ENCODE results near the gene HPSE2. TPM values are rescaled to one million over a fixed set of nuclear protein-coding genes. Genes with fewer than 3 reads are reported as not detected.

HPSE2 gene
- total RNA-seq, 1 experiment from 2014 or later: 0.20 TPM

- H3K9me3 ChIP-seq (ENCODE audit: control insufficient read depth, low read depth, low read length): no peaks in the 10 kb centered on the region
- H3K18ac ChIP-seq (ENCODE audit: insufficient read length, low read depth, low read length): no peak overlapping the region
- no peak overlapping the region for H3K4me2 ChIP-seq (ENCODE audit: insufficient read depth, insufficient read length, low read length)
- no peak overlapping the region for H2AK5ac ChIP-seq (ENCODE audit: insufficient read length, low read length)
- H3K79me1 ChIP-seq (ENCODE audit: insufficient read depth, low read depth, low read length, poor library complexity, severe bottlenecking): no peaks in the 10 kb centered on the region
- H3K27me3 ChIP-seq (ENCODE audit: insufficient read depth, low read length): no peaks in the 10 kb centered on the region
- no peaks in the 10 kb centered on the region for H3K4me1 ChIP-seq (ENCODE audit: insufficient read depth, low read length)
- H2BK5ac ChIP-seq (ENCODE audit: insufficient read length, low read length): no peak overlapping the region
- no peaks in the 10 kb centered on the region; a peak in 1 of 5 replicates for H3K9me3 Mint-ChIP-seq
- no peak overlapping the region for H2BK20ac ChIP-seq (ENCODE audit: low read depth, low read length, poor library complexity, severe bottlenecking)
- H3K9ac ChIP-seq (ENCODE audit: extremely low read depth, insufficient read length, low read length): no peak overlapping the region
- no CpG with 5 or more reads among the region's 9 CpGs for WGBS (ENCODE audit: extremely low coverage, insufficient read length, low lambda C conversion rate)
- H2AFZ ChIP-seq (ENCODE audit: low read length): no peak overlapping the region
- H3K27ac Mint-ChIP-seq: no peak overlapping the region
- TF ChIP-seq CTCF (conservative IDR thresholded peaks at IDR 0.05): no peak
- H2BK120ac ChIP-seq (ENCODE audit: low read depth, low read length, poor library complexity, severe bottlenecking): no peak overlapping the region
- no peak overlapping the region for H3K27ac ChIP-seq (ENCODE audit: insufficient read length, low read depth, low read length)
- no peak overlapping the region for H3K4me3 Mint-ChIP-seq
- H4K20me1 ChIP-seq (ENCODE audit: control insufficient read depth, insufficient read depth, insufficient read length): no peaks in the 10 kb centered on the region
- H4K91ac ChIP-seq (ENCODE audit: insufficient read length, low read depth, low read length): no peak overlapping the region
- H3K27me3 Mint-ChIP-seq (ENCODE audit: low read depth): peaks cover 2% of the 10 kb centered on the region; the same call in 1 of the 2 replicates
- no peak overlapping the region for H2BK12ac ChIP-seq (ENCODE audit: insufficient read length, low read depth, low read length)
- H3K23ac ChIP-seq (ENCODE audit: insufficient read length, low read depth, low read length): no peak overlapping the region
- no peaks in the 10 kb centered on the region for H3K23me2 ChIP-seq (ENCODE audit: insufficient read length, low read depth, low read length, poor library complexity, severe bottlenecking)
- H3K79me2 ChIP-seq (ENCODE audit: insufficient read depth, low read length): no peaks in the 10 kb centered on the region
- no peak overlapping the region for H2BK15ac ChIP-seq (ENCODE audit: low read depth, low read length)
- no peak overlapping the region for H4K8ac ChIP-seq (replicated peaks; ENCODE audit: insufficient read length, low read depth, low read length)
- no peak overlapping the region for H3K14ac ChIP-seq (ENCODE audit: insufficient read depth, low read length)
- H3K4ac ChIP-seq (ENCODE audit: low read depth, low read length): no peak overlapping the region
- H3K4me1 Mint-ChIP-seq: peaks cover 2 to 8% of the 10 kb centered on the region in 2 experiments; a peak in 2 of 4 replicates
- H3K56ac ChIP-seq (ENCODE audit: insufficient read length, low read depth, low read length): no peak overlapping the region
- H3T11ph ChIP-seq (ENCODE audit: low read length): no peak overlapping the region
- no peak overlapping the region for H4K5ac ChIP-seq (ENCODE audit: insufficient read length, low read depth, low read length)
- no peak for DNase-seq
- no peaks in the 10 kb centered on the region for H3K36me3 Mint-ChIP-seq (ENCODE audit: insufficient read depth in 1 of 3, low read depth in 3 of 3)
Measured at GRCh38 chr10:99013885-99014284, 221.8 kb downstream of the HPSE2 start.
